DOHH2 (cell line): ENCODE measurements around the gene CNTNAP2.

Experiments used
- CTCF ChIP-seq: fragments of 200-600 bp; sonication (generic); IDR thresholded peaks from one replicate; pipeline ENCODE4 v1.5.1; 2014; ENCODE audit warnings: antibody characterized with exemption, mild to moderate bottlenecking, low read depth, low read length; ENCODE audit not compliant: poor library complexity, severe bottlenecking
- EZH2phosphoT487 ChIP-seq: fragments of 200-600 bp; sonication (generic); IDR thresholded peaks from 2 replicates; pipeline ENCODE4 v1.6.1; 2017; ENCODE audit warnings: borderline replicate concordance, mild to moderate bottlenecking, antibody characterized with exemption, low read length, moderate library complexity, mixed read lengths

DNA sequence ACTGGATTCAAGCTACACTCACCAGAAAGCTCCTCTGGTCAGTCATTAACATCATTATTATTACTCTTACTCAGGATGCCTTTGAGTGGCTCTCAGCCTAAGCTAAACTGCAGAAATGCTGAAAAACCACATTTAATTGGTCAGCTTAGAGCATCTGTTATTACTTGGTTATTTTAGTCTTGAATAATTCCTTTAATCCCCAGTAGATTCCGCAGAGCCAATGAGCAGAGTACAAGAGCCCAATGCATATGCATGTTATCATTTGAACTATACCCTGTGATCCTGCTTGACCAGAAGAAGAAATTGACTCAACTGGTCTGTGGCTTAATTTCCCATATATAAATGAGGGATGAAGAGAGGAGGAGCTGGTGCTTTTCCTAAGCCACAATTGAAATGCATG, 2056.3 kb downstream of the CNTNAP2 start:
- TF ChIP-seq CTCF, result no peak
- no peak for TF ChIP-seq EZH2phosphoT487
